NCI-H1048 (cell line): Measurements from ENCODE around the gene IGFL3.

Experiments
- DNase-seq: peaks from one replicate; lab custom pipeline; 2025; lab: John Stamatoyannopoulos, UW

Gene IGFL3

DNA sequence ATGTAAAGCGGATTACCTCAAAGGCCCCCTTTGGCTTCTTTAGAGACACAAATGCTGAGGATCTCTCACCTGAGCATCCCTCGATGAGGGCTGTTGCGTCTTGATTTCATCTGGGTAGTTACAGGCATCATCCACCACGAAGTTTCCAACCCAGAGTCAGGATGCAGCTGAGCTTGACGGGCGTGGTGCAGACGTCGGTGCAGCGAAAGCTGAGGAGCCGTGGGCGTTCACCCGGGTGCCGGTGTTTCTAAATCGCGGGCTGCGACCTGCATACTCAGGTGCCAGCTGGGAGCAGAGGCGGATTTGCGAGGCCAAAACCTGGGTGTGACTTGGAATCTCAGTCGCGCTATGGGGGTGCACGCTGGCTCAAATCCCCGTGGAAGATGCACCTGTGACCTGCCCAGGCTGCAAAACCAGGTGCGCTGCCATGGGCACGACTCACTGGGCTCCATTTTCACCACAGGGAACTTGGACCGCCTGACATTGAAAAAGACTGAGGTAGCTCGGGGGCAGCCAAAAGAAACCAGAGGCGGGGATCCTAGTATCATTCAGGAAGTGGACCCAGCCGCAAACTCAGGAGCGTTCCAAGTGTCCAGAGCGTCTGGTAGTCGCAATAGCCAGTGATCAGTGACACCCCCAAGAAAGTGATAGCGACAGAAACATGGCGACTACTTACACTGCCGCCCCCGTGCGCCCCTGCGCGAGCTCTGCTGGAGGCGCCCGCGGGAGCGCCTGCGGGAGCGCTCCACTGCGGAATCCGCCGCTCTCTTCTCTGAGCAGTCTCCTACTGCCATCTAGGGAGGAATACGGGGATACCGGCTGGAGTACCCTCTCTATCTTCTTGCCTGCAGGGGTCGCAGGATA lies 47.3 kb downstream of the IGFL3 start:
- DNase-seq = peak; percentile 1

DNA sequence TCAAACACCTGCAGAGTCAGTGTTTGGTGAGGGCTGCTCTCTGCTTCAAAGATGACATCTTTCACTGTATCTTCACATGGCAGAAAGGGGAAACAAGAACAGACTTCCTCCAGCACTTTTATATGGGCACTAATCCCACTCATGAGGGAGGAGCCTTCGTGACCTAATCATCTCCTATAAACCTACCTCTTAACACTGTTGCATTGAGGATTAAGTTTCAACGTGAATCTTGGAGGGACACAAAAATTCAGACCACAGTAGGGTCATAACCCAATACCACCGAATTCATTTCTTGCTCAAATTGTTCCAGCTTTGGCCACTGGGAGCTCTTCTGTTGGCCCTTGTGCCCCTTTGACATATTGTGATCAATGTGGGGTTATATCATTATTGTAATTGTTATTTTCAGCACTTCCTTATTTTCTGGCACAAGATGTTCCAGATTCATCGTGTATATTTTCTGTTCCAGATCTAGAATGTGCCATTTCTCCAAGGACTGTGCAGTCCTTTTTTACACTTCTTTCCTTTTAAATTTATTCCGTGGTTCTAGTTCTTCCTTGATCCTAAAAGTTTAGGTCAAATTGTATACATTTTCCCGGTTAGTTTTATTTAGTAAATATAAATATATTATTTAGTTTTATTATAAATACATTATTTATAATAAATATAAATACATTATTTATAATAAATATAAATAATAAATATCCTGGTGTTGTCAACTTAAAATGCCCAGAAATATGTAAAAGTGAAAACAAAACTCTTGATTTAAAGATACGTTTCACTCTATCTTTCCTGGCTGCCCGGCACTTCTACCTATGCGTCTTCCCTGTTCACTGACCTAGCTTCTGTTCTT lies 48.2 kb downstream of the IGFL3 start:
- DNase-seq = no peak

DNA sequence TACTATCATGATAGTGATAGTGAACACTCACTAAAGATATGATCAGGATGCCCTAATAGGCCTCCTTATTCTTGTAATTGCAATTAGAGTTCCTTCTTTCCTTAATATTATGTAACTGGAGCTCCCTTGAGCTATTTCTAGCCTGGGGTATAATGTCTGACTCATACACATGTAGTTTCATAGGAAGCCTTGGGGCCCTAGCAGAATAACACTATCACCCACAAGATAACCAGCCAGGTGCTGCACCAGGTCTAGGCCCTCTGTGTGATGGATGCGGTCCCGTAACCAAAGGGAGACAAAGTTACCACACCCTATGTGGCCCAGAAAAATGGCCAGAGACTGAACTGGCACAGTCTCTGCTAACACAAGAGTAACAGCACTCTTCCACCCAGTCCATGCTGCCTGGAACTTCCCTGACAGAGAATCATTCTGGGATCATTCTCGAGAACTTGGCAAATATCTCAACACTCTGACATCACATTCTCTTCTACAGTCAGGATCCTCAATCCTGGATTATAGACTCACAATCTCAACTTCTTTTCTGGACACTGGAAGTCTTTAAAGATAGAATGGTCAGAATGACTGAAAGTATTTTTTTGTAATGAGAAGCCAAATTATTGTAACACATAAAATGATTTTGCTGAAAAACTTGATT lies 51.1 kb downstream of the IGFL3 start:
- no peak for DNase-seq
